Measurements from ENCODE around the gene KDM2B.
"Not testable (repeated sequence)": the region's sequence is repeated elsewhere in the genome, so short reads cannot be mapped to it uniquely, and the experiment has no call there.

Gene KDM2B

DNA sequence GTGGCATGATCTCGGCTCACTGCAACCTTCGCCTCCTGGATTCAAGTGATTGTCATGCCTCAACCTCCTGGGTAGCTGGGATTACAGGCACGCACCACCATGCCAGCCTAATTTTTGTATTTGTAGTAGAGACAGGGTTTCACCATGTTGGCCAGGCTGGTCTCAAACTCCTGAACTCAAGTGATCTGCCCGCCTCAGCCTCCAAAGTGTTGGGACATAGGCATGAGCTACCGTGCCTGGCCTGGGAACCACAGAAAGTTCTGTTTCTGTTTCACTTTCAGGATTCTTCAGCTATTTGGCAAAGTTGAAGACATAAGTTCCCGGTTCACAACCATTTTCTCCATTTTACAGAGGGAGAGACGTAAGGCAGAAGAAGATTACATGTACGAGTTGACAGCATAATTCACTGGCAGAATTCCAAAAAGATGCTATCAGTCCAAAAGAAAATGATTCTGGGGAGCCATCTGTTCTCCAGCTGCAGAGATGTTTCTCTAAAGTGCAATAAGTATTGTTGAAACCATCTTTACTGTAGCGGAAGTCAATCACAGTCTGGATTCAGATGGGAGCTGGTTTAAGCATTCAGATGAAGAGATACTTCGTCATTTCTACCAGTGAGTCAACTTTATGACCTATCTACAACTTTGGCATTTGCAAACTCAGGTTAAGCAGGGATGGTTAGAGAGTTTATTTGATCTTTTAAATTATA, 189.1 kb downstream of the KDM2B start:
- DNase-seq, result no peak

DNA sequence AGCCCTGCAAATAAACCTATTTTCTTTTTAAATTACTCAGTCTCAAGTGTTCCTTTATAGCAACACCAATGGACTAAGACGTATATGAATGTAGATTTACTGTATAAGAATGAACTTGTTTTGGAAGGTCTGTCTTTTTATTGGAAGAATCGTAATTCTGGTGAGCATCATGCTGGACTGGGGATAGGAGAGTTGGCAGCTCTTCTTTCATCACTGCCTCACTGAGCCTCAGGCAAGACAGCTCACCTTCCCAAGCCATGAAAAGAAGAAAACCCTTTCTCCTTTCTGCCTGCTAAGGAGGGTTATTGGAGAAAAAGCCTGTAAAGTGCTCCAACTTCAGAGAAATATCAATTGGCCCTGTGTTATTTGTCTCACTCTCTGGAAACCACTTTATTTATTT, 190.0 kb downstream of the KDM2B start:
- no peak for DNase-seq

DNA sequence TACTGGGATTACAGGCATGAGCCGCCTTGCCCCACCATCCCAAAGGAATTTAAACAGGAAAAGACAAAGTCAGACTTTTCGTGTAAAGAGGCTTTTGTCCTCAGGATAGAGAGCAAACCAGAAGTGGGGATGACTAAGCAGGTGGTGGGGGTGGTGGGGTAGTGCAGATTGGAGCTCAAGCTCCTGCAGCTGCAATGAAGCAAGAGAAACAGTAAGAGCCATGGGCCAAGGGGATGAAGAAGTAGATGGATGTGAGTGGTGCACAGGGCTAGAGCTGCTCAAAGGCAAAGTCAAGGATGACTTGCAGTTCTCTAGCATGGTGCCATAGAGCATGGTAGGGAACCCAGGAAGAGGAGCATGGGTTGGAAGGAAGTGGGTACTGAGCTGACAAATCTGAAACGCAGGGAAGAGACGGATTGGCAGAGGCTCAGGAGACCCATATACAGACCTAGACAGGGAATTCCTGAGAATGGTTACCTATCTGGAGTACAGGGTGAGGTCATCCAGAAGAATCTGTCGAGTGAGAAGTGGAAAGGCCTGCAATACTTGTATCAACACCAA, 192.3 kb downstream of the KDM2B start:
- DNase-seq, result no peak

DNA sequence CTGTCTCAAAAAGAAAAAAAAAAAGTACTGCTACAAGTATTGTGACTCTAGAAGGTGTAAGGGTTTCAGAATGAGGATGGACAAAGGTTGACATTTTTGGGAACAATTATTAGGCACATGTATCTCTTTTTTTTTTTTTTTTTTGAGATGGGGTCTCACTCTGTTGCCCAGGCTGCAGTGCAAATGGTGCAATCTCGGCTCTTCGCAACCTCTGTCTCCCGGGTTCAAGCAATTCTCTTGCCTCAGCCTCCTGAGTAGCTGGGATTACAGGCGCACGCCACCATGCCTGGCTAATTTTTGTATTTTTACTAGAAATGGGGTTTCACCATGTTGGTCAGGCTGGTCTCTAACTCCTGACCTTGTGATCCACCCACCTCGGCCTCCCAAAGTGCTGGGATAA, 195.9 kb downstream of the KDM2B start:
- not testable (repeated sequence) for DNase-seq

DNA sequence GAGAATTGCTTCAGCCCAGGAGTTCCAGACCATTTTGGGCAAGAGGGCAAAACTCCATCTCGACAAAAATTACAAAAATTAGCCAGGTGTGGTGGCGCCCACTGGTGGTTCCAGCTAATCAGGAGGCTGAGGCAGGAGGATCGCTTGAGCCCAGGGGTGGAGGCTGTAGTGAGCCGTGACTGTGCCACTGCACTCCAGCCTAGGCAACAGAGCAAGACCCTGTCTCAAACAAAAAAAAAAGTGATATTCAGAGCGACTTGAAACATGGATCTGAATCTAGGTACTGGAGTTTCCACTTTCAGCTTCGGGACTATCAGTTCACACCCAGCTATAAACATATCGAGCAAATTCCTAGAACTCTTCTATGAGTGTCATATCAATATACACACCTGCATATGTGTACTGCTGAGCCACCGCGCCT, 197.2 kb downstream of the KDM2B start:
- no peak for DNase-seq

DNA sequence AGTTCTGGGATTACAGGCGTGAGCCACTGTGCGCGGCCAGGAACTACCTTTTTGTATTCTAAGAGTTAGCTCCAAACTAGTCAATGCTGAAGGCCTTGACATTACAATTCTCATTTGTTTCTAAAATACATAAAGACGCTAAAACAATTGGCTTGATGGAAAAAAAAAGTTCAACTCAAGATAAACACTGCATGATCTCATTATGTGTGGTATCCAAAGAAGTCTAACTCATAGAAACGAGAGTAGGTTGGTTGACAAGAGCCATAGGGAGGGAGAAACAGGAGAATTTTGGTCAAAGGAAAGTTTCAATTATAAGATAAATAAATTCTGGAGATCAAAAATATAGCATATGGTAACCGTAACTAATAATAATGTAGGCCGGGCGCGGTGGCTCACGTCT, 200.9 kb downstream of the KDM2B start:
- DNase-seq, result no peak

All from hypothalamus (tissue), 51 donors.